Raji (cell line): ENCODE data around the gene SHB.

ENCODE experiments used
- POLR2A ChIP-seq: IDR thresholded peaks from 2 replicates; pipeline ENCODE4 v1.6.1; 2011; ENCODE audit warnings: low read depth, low read length, control low read depth; ENCODE audit not compliant: insufficient read depth

SHB gene

DNA sequence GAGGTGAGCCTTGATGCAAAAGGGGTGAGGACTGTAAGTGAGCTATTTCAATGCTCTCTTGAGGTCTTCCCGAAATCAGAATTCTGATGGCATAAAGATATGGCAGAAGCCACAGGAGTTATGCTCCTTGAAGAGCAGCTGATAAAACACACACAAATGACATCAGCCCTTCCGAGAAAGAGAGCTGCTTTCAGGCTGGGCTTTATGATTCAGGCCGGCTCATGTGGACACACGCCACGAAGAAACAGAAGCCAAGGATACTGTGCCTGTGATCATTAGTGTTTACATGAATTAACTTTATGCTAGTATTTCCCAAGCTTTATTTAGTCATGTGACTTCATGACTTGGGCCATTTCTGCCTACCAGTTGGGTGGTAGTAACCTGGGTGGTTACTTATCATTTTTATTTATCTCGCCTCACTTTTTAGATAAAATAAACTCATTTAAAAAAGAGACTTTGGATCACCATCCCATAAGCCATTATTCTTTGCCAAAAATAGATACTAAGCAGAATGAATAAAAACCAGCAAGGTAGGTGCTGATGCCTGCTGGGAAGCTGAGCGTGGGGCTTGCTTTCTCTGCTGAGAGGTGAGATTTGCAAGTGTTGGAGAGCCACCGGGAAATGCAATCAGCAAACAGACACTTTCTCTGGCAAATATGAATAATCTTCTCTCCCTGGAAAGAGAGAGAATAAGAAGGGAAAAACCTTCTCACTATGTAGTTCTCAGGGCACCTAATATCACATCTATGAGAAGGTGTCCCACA lies 92.1 kb downstream of the SHB start:
- no peak for TF ChIP-seq POLR2A

DNA sequence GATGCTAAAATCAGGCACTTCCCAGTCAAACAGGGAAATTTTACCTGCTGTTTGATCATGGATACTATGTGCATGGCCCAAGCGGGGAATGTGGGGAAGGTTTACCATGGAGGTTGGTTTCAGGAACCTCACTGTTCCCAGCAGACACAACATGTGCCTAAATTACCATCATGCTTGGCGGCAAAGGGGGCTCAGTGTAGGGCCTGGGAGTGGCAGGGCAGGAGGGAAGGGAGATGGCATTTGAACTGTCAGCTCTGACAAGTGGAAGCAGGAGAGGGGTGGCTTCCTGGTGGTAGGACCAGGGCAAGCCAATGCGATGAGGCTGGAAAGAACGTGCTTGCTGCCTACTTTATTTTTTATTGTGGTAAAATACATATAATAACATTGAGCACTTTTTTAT lies 93.4 kb downstream of the SHB start:
- no peak for TF ChIP-seq POLR2A

DNA sequence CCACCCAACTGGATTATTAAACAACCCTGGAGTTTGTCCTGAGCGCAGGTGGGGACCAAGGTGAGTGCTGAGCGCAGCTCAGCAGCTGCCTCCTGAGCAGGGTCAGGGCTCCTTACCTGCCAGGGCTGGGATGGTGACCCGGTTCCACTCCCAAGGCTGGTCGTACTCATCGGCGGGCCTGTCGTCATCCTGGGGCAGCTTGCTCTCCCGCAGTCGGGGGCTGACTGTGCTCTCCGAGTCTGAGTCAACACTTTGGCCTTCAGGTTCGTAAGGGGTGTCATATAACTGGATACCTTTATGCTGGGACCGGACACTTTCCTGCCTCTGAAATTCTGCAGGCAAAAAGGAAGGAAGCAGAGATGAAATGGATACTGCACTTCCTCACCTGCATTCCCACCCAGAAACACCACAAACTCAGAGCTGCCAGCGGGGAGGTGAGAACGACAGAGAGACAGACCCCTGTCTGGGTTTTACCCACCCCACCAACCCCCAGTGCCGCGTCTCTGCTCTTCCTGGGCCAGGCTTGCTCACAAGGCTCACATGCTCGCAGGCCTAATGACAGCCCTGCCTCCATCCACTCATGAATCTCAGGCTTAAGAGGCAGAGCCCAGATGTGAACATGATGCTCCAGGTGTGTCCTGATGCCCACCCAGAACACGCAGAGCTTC lies 94.4 kb downstream of the SHB start:
- no peak for TF ChIP-seq POLR2A

DNA sequence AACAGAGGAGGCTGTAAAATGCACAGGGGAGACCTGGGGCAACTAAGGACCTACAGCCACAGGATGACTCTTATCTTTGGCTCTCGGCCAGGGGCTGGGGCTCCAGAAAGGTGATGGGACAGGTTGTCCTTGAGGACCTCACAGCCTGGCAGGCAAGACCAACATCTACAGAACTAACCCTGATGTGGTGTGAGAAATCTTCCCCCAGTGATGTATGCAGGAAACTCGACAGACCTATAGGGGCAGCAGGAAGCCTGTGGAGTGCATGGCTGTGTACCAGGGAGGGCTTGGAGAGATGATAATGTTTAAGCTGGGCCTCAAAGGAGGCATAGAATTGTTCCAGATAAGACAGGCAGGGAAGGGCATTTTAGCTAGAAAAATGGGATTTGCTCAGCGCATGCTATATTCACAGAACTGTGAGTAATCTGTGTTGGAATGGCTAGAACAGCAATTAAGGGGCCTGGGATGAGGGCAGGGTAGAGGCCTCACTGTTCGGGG lies 96.6 kb downstream of the SHB start:
- TF ChIP-seq POLR2A, result no peak

DNA sequence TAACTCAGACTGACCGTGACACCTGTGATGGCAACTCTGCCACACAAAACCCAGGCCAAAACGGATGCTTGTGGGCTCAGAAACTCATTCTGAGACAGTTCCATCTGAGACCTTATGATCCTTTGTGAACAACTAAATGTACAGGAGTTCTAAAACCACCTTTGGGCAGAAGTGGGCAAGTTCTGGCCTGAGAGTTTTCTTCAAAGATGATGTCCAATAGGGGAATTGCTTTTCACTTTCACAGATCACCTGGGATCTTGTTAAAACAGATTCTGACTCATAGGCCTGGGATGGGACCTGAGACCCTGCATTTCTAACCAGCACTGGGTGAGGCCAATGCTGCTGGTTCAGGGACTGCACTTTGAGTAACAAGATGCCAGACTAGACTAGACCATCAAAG lies 97.3 kb downstream of the SHB start:
- no peak for TF ChIP-seq POLR2A

DNA sequence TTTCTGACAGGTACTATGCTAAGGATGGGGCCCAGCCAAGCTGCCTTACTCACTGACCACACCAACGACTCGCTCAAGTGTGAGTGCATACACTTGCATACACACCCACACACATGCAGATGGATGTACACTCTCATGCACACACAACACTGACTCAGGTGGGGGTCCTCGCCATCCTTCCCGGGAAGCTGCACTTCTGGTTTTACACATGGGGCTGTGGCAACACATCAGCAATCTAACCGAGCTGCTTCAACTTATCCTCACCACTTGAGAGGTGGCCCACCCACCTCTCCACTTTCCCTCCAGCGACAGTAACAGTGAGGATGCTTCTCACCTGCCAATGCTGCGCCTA lies 97.9 kb downstream of the SHB start:
- no peak for TF ChIP-seq POLR2A

DNA sequence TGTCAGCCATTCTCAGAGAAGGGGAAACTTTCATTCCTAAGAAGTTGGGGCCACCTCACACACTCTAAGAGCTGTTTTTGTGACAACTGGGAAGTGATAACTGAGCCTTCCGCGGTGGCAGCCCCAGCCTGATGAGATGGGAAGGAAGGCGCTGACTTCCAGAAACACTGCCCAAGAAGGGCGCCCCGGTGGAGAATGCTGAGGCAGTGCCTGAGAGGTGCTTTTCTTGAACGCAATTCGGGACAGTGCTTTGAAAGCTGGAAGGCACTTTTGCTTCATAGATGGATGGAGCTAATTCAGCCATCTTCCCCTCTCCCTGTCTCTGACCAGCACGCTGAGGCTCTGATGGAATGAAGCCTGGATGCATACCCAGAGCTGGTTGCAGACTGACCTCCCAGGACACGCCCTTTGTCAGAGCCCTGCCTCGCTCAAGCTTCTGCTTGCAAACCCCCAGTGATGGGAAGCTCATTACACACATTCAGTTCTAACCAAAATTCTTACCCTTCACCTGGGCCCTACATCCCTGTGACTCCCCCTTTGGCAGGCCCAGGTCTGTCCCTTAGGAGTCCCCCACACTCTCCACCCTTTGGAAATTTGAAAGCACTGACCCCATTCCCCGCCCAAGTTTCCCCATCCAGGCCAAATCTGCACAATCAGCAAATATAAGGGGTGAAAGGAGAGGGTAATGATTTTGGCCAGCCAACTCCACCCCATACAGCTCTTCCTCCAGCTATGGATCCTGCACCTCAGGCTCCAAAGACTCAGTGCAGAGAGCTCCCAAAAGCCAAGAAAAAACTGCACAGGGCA lies 98.5 kb downstream of the SHB start:
- TF ChIP-seq POLR2A, result no peak

DNA sequence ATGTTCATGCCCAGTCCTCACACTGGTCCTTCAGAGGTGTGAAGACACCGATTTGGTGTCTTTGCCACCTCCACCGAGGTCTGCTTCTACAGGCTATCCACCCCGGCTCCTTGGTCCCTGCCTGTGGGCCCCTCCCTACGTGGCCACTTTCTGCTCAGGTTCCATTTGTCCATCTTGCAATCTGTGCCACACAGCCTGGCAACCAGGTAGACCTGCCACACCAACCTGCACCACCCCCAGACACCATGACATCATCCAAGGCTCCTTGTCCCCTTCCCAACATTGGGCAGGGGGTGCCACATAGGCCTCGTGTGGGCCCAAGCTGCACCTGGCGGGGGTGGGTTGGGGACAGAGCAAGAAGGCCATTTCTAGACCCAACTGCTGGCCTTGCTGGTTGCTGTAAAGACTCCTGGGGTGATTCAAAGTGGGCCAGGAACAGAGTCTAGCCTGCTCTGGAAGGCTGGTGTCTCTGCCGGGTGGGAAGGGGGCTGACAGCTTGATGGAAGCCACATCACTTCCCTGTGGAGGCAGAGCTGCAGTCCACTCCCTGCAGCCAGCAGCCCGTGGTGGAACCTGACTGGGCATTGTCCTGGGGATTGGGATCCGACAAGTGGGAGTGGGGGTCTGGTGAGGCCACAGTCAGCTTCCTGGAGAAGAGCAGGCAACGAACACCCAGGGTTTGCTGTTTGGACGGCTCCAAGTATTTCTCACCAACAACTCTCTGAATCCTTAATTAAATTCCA lies 99.3 kb downstream of the SHB start:
- no peak for TF ChIP-seq POLR2A

DNA sequence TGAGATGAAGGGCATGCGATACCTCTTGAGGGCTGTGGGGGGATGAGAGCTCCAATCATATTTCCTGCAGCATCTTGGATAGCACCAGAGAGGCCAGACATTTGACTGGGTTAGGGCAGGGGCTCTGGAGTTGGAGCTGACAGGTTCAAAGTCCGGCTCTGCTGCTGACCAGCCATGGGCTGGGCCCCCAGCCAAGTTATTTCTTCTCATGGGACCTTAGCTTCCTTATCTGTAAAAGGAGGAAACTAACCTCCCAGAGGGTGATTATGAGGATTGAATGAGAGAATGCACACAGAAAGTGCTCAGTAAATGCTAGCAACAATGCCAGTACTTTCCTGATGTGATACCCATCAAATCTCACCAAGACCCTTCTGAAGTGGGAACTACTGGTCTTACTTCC lies 99.9 kb downstream of the SHB start:
- TF ChIP-seq POLR2A, result no peak

DNA sequence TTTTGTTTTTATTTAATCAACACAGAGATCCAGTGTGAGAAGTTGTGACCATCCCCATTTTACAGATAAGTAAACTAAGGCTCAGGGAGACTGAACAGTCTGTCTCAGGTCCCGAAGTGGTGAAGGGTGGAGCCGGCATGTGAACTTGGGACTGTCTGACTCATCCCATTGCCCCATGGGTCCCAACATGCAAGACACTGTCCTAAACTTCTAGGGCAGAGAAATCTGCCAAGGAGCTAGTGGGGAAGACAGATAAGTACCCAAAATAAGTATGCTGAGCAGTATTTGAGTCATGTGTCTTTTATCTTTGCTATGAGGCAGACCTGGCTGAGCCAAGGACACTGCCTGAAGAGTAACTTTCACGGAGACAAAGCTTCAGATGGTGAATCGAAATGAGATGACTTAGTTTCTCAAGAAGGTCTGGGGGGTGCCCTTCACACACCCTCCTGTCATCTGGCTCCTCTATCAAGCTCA lies 100.8 kb downstream of the SHB start:
- TF ChIP-seq POLR2A, result no peak

DNA sequence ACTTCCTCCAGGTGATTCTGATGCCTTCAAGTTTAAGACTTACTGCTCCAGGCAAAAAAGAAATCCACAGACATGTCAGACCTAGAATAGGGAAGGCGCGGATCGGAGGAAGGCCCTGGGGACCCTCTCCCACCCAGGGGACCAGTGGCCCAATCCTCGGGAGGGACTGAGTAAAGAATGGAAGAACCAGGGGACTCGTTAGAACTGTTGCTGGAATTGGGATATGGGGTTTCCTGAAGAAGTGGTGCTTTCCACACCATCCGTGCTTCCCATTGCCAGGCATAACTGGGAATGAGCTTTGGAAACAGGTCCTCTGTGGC lies 101.3 kb downstream of the SHB start:
- no peak for TF ChIP-seq POLR2A

DNA sequence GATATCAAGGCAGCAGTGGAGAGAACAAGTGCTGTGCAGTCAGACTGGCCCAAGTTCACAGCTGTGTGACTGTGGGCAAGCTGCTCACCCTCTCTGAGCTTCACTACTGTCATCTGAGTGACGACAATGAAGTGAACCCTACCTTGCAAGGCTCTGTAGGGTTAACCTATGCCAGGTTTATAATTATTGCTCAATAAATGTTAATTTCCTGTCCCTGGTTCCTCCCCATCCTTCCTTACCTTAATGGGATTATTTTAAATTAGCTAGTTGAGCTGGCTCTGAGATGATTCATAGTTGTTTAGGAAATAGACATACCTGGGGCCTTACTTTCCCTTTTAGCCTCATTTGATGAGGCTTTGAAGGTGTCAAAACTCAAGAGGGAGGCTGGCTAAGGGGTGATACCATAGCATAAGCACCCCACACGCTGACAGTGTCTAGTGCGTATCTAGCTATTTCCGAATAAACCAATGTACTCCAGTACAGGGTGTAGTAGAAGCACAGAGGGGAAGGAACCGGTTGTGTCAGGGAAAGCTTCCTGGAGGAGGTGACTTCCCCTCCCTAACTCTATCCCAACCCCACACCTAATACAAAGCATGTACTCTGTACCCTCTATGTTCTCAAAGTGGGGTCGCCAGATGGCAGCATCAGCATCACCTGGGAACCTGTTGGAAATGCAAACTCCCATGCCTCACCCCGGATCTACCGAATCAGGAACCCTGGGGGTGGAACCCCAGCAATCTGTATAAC lies 101.8 kb downstream of the SHB start:
- no peak for TF ChIP-seq POLR2A

DNA sequence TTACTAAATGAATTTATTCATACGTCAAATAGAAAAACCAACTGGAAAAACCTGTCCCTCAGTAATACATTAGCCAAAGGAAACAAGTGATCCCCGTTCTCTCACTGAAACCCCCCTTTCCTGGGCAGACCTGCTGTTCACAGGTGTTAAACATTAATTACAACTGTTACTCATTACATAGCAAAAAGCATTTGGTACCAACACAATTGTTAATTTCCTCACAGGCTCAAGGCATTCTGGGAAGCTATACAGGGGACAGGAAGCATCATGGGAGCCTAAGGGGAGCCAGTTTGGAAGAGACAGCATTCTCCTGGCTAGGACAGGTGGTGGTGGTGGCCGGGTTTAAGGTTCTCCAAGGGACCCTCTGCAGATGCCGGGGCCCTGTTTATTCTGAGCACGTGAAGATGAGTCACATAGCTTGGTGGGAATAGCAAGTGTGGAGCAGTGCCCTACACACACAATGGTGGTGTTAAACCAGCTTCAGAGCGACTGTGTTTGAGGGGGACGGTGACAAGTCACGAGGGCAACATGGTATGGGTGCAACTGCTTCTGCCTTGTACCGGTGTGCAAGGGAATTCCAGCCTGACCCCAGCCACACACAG lies 102.5 kb downstream of the SHB start:
- TF ChIP-seq POLR2A, result no peak

DNA sequence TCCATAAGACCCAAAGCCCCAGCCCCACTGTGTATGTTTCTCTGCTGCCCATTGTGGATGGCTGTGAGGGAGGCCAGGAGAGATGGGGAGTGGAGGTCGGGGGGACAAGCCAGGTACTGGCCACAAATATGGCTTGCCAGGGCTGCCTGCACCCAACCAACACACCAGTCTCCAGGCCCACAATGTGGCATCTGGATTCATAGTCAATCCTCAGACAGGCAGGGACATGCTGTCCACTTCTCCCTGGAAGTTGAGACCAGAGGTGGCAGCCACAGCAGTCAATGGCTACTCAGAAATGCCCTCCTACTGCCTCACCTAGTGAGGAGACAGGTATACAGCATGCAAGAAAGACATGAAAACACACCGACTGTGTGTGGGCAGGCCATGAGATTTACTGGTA lies 103.9 kb downstream of the SHB start:
- TF ChIP-seq POLR2A, result no peak

DNA sequence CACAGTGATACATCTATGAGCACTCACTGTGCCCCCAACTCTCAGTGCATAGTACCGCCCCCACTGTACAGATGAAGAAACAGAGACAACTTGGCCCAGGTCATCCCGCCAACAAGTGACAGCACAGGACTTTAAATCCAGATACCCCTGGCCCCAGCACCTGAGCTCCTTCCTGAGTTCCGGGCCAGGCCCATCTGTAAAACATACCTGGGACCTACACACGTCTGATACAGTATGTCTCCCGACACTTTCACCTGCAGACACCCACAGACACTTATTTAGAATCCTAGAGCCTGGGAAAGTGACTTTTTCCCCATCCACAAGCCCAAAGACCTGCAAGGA lies 104.3 kb downstream of the SHB start:
- no peak for TF ChIP-seq POLR2A
